ENCODE data around the gene MAEA.

- no peak for TF ChIP-seq CTCF (IDR thresholded peaks at IDR 0.05)
- no peak for TF ChIP-seq POLR2A (IDR thresholded peaks at IDR 0.05)
- no peak for TF ChIP-seq EP300 (IDR thresholded peaks at IDR 0.05)
Observed at GRCh38 chr4:1298461-1298860, 8.8 kb downstream of the MAEA start.

All from tibial nerve (tissue), 4 donors.